Peyer's patch (tissue), 4 donors: Measurements from ENCODE around the gene LIPK. TPM values are rescaled to one million over a fixed set of nuclear protein-coding genes. Genes with fewer than 3 reads are reported as not detected.
"Not testable (repeated sequence)": the region's sequence is repeated elsewhere in the genome, so short reads cannot be mapped to it uniquely, and the experiment has no call there.

Experiments used
- DNase-seq, 3 donors: peaks; one replicate each; pipeline ENCODE4 v3.0.0-alpha.2; 2017 to 2019
- H3K27ac ChIP-seq, 4 donors: fragments of 200-600 bp; sonication (generic); one replicate each; pipeline ENCODE4 v1.5.1; 2016 to 2019
- H3K27me3 ChIP-seq, 2 donors: fragments of 200-600 bp; sonication (generic); one replicate each; pipeline ENCODE4 v1.5.1; 2019
- H3K36me3 ChIP-seq, 3 donors: fragments of 200-600 bp; sonication (generic); one replicate each; pipeline ENCODE4 v1.5.1; 2016 to 2019
- H3K4me1 ChIP-seq, 4 donors: fragments of 200-600 bp; sonication (generic); one replicate each; pipeline ENCODE4 v1.5.1; 2016 to 2019
- H3K4me3 ChIP-seq, 4 donors: fragments of 200-600 bp; sonication (generic); 1 replicate in 3 of 4; 2 replicates in 1 of 4; pipeline ENCODE4 v1.5.1; 2016 to 2019; ENCODE audit warnings: mild to moderate bottlenecking in 1 of 4
- H3K9me3 ChIP-seq, 4 donors: fragments of 200-600 bp; sonication (generic); one replicate each; pipeline ENCODE4 v1.5.1; 2016 to 2019; ENCODE audit warnings: mild to moderate bottlenecking in 1 of 4
- CTCF ChIP-seq, 6 experiments: fragments of 450-650 bp in 4 of 6; fragments of 200-600 bp in 2 of 6; sonication (generic) in 1 of 6; IDR thresholded peaks; one replicate each; pipeline ENCODE4 v1.5.1; 2017 to 2019; ENCODE audit warnings: antibody characterized with exemption in 6 of 6, mild to moderate bottlenecking in 3 of 6, moderate library complexity in 1 of 6
- POLR2A ChIP-seq, 2 donors: fragments of 450-650 bp; IDR thresholded peaks; one replicate each; pipeline ENCODE4 v1.5.1; 2017; ENCODE audit warnings: antibody characterized with exemption in 2 of 2, mild to moderate bottlenecking in 2 of 2, moderate library complexity in 2 of 2
- total RNA-seq, 4 donors: library from RNA; depleted of rRNA; stranded (reverse); fragments of >200 nt; gene quantifications; one replicate each; pipeline ENCODE4 v1.1.0, GENCODE V29; 2016

The LIPK gene
- total RNA-seq, 4 donors from 2014 or later: not detected

GRCh38 chr10:88693392-88694020, 12.5 kb upstream of the LIPK start:
- Histone ChIP-seq H3K4me3 (no peak overlapping the region), H3K36me3 (no peaks in the 10 kb centered on the region), H3K27me3 (no peaks in the 10 kb centered on the region), H3K9me3 (no peaks in the 10 kb centered on the region), H3K4me1 (no peaks in the 10 kb centered on the region), H3K27ac (no peak overlapping the region)
- TF ChIP-seq POLR2A (IDR thresholded peaks at IDR 0.05) (no peak), CTCF (IDR thresholded peaks at IDR 0.05) (peak in 2 of 6 experiments; percentile 8 to 9)
- no peak for DNase-seq

- TF ChIP-seq POLR2A (IDR thresholded peaks at IDR 0.05) (no peak), CTCF (IDR thresholded peaks at IDR 0.05) (no peak)
- no peaks in the 10 kb centered on the region for H3K4me1 ChIP-seq
- H3K9me3 ChIP-seq: no peaks in the 10 kb centered on the region
- H3K4me3 ChIP-seq: no peak overlapping the region
- H3K36me3 ChIP-seq: no peaks in the 10 kb centered on the region
- DNase-seq: peak in 1 of 3 donors; percentile 79
- H3K27me3 ChIP-seq: no peaks in the 10 kb centered on the region
- H3K27ac ChIP-seq: peak overlapping the region in 2 of 4 donors; percentile 22 to 53
Observed at GRCh38 chr10:88702848-88703597, 3.0 kb upstream of the LIPK start.

GRCh38 chr10:88707429-88708155, 1.5 kb downstream of the LIPK start:
- Histone ChIP-seq H3K4me1 (no peaks in the 10 kb centered on the region), H3K36me3 (no peaks in the 10 kb centered on the region), H3K4me3 (no peak overlapping the region), H3K27ac (peak overlapping the region in 1 of 4 donors; percentile 54), H3K9me3 (no peaks in the 10 kb centered on the region), H3K27me3 (no peaks in the 10 kb centered on the region)
- TF ChIP-seq CTCF (IDR thresholded peaks at IDR 0.05): no peak
- TF ChIP-seq POLR2A (IDR thresholded peaks at IDR 0.05): no peak
- no peak for DNase-seq

- H3K4me1 ChIP-seq, H3K36me3 ChIP-seq, H3K27ac ChIP-seq, H3K9me3 ChIP-seq, DNase-seq, H3K4me3 ChIP-seq, H3K27me3 ChIP-seq: not testable (repeated sequence)
Observed at GRCh38 chr10:88709361-88709760, 3.3 kb downstream of the LIPK start.

- Histone ChIP-seq H3K4me1 (no peaks in the 10 kb centered on the region), H3K9me3 (no peaks in the 10 kb centered on the region), H3K27ac (no peak overlapping the region), H3K27me3 (no peaks in the 10 kb centered on the region), H3K4me3 (no peak overlapping the region), H3K36me3 (no peaks in the 10 kb centered on the region)
- DNase-seq: no peak
- TF ChIP-seq CTCF (IDR thresholded peaks at IDR 0.05) (no peak), POLR2A (IDR thresholded peaks at IDR 0.05) (no peak)
Observed at GRCh38 chr10:88715517-88715916, 9.5 kb downstream of the LIPK start.

- no peaks in the 10 kb centered on the region for H3K36me3 ChIP-seq
- no peak for DNase-seq
- no peaks in the 10 kb centered on the region for H3K4me1 ChIP-seq
- H3K27me3 ChIP-seq: no peaks in the 10 kb centered on the region
- no peaks in the 10 kb centered on the region for H3K9me3 ChIP-seq
- no peak for TF ChIP-seq POLR2A (IDR thresholded peaks at IDR 0.05)
- TF ChIP-seq CTCF (IDR thresholded peaks at IDR 0.05): no peak
- H3K4me3 ChIP-seq: no peak overlapping the region
- no peak overlapping the region for H3K27ac ChIP-seq
Observed at GRCh38 chr10:88721392-88721791, 15.3 kb downstream of the LIPK start.
